Activated CD8-positive, alpha-beta memory T cell treated with anti-CD3 and anti-CD28 coated beads, Interleukin-2, amount 10 ng/mL, durations not matched to agents 7 days and 5 days (primary cell): ENCODE results near the gene ZNF521. TPM values are rescaled to one million over a fixed set of nuclear protein-coding genes. Genes with fewer than 3 reads are reported as not detected.

Experiments used
- ATAC-seq: fragments of 150-1000 bp; cut with Tn5 transposase; one replicate; pipeline ENCODE4 v1.10.0; 2021; ENCODE audit warnings: moderate library complexity
- CTCF ChIA-PET: fragments of 350-600 bp; sonication (Branson Sonifier 250); formaldehyde crosslinking; loops from one replicate; lab custom pipeline; 2021; ENCODE audit warnings: antibody characterized with exemption; lab: Charles Lee
- DNase-seq: peaks from one replicate; pipeline ENCODE4 v3.0.0-alpha.2; 2020
- H3K27ac Mint-ChIP-seq: one replicate; pipeline ENCODE4 v1.8.0; 2021; ENCODE audit warnings: mild to moderate bottlenecking, mixed read lengths
- H3K27me3 Mint-ChIP-seq: one replicate; pipeline ENCODE4 v1.8.0; 2021; ENCODE audit warnings: mixed read lengths
- H3K36me3 Mint-ChIP-seq: one replicate; pipeline ENCODE4 v1.8.0; 2021; ENCODE audit warnings: mild to moderate bottlenecking, mixed read lengths
- H3K4me1 Mint-ChIP-seq: one replicate; pipeline ENCODE4 v1.8.0; 2021; ENCODE audit warnings: mixed read lengths
- H3K4me3 Mint-ChIP-seq: one replicate; pipeline ENCODE4 v1.8.0; 2021; ENCODE audit warnings: mild to moderate bottlenecking, moderate library complexity, mixed read lengths
- H3K9me3 Mint-ChIP-seq: one replicate; pipeline ENCODE4 v1.8.0; 2022; ENCODE audit warnings: low read depth, mixed read lengths
- total RNA-seq, 2 experiments: library from RNA; stranded (reverse); gene quantifications; one replicate each; pipeline ENCODE4 v1.2.3, GENCODE V29; 2021

ZNF521 gene
- total RNA-seq, 2 experiments from 2014 or later = not detected

DNA sequence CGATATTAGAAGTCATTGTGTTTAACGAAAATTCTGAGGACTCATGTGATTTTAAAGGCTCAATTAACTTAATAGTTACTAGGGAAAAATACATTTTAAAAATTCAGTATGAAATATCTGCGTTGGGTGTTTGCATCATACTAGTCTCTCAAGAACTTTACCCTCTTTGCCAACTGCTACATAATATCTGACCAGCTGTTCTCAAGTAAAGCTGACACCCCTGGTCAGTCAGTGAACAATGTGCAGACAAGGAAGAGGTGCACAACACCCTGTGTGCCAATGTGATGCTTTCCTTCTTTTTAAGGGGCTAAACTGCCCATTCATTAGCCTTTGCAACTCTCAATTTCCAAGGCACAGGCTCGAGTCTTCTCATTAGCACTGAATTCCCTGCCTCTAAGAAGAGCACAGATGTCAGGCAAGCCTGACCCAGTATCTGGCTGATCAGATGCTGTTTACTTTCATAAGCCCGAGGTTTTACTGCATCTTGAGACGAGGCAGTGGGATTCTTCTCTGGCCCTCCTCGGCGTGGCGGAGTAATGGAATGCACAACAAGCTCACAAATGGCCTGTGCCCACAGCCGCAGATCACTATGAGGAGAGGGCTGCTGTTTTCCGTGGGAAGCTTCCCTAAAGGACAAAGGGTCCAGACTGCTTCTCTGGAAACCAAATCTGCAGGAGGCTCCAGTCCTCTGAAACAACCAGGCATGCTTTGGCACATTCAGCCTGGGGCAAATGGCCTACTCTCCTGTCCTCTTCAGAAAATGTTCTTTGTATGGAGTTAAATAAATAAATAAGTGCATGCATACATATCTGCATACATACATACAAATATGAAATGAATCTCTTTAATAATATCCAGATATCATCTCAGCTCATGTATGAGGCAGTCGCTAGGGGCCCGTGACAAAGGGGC, 240.3 kb downstream of the ZNF521 start:
- peaks cover 4% of the 10 kb centered on the region for H3K9me3 Mint-ChIP-seq
- DNase-seq = no peak
- no peak for ATAC-seq
- no peak overlapping the region for H3K27ac Mint-ChIP-seq
- H3K4me1 Mint-ChIP-seq = no peaks in the 10 kb centered on the region
- H3K36me3 Mint-ChIP-seq = no peaks in the 10 kb centered on the region
- CTCF ChIA-PET = no interaction called here
- H3K4me3 Mint-ChIP-seq = no peak overlapping the region
- no peaks in the 10 kb centered on the region for H3K27me3 Mint-ChIP-seq

DNA sequence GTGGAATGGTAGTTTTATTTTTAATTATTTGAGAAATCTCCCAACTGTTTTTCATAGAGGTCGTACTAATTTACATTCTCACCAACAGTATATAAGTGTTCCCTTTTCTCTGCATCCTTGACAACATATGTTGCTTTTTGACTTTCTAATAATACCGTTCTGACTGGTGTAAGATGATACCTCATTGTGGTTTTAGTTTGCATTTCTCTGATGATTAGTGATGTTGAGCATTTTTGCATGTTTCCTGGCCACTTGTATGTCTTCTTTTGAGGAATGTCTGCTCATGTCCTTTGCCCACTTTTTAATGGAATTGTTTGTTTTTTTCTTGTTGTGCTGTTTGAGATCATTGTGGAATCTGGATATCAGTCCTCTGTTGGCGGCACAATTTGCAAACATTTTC, 242.5 kb downstream of the ZNF521 start:
- ATAC-seq (no peak), DNase-seq (no peak)
- peaks cover 4% of the 10 kb centered on the region for H3K9me3 Mint-ChIP-seq
- no peak overlapping the region for H3K4me3 Mint-ChIP-seq
- H3K36me3 Mint-ChIP-seq = no peaks in the 10 kb centered on the region
- no peaks in the 10 kb centered on the region for H3K27me3 Mint-ChIP-seq
- no peaks in the 10 kb centered on the region for H3K4me1 Mint-ChIP-seq
- CTCF ChIA-PET = no interaction called here
- H3K27ac Mint-ChIP-seq = no peak overlapping the region

DNA sequence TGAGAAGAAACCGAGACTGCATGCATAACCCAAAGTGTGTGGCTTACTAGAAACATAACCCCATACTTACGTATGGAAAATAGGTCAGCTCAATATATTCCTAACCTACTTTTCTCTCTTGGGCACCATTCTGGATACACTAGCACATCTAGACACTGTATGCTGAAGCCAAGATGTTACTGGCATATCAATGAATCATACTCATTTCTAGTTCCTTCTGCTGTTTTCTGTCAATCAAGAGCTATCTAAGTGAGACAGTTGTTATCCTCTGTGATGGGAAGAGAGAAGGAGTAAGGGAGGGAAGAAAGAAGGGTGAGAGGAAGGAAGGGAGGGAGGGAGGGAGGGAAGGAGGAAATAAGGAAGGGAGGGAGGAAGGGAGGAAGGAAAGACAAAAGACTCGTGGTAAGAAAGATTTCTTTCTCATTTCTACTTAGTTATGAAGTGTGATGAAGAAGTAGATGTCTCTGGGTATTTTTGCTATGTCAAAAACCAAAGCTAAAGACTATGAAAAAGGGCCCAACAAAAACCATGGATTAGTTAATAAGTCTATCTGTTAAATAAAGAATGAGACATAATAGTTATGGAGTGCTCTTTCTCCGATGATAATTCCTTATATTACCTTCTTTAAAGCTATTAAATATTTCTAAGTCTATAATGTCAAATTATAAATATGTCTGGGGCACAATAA, 248.4 kb downstream of the ZNF521 start:
- H3K4me3 Mint-ChIP-seq = no peak overlapping the region
- H3K9me3 Mint-ChIP-seq = no peaks in the 10 kb centered on the region
- H3K27me3 Mint-ChIP-seq = no peaks in the 10 kb centered on the region
- CTCF ChIA-PET = no interaction called here
- ATAC-seq = no peak
- no peaks in the 10 kb centered on the region for H3K36me3 Mint-ChIP-seq
- no peak for DNase-seq
- no peaks in the 10 kb centered on the region for H3K4me1 Mint-ChIP-seq
- no peak overlapping the region for H3K27ac Mint-ChIP-seq

- H3K27me3 Mint-ChIP-seq = no peaks in the 10 kb centered on the region
- H3K4me3 Mint-ChIP-seq = no peak overlapping the region
These were observed 249.3 kb downstream of the ZNF521 start for GRCh38 chr18:25102662-25103061.

GRCh38 chr18:25100418-25100817, 251.5 kb downstream of the ZNF521 start:
- Mint-ChIP-seq H3K4me3 (no peak overlapping the region), H3K9me3 (no peaks in the 10 kb centered on the region), H3K27ac (no peak overlapping the region), H3K27me3 (no peaks in the 10 kb centered on the region), H3K4me1 (no peaks in the 10 kb centered on the region), H3K36me3 (no peaks in the 10 kb centered on the region)
- ATAC-seq (no peak), DNase-seq (no peak)
- CTCF ChIA-PET = no interaction called here

More at GRCh38 chr18:25102662-25103061, 249.3 kb downstream of the ZNF521 start:
- CTCF ChIA-PET = no interaction called here
- ATAC-seq (no peak), DNase-seq (no peak)
- Mint-ChIP-seq H3K27ac (no peak overlapping the region), H3K9me3 (no peaks in the 10 kb centered on the region), H3K4me1 (no peaks in the 10 kb centered on the region), H3K36me3 (no peaks in the 10 kb centered on the region)

GRCh38 chr18:25099895-25100294, 252.1 kb downstream of the ZNF521 start:
- H3K27ac Mint-ChIP-seq = no peak overlapping the region
- no peaks in the 10 kb centered on the region for H3K9me3 Mint-ChIP-seq
- H3K36me3 Mint-ChIP-seq = no peaks in the 10 kb centered on the region
- CTCF ChIA-PET = no interaction called here
- H3K4me3 Mint-ChIP-seq = no peak overlapping the region
- H3K27me3 Mint-ChIP-seq = no peaks in the 10 kb centered on the region
- ATAC-seq = no peak
- no peaks in the 10 kb centered on the region for H3K4me1 Mint-ChIP-seq
- no peak for DNase-seq

- ATAC-seq (no peak), DNase-seq (no peak)
- no peaks in the 10 kb centered on the region for H3K9me3 Mint-ChIP-seq
- CTCF ChIA-PET = no interaction called here
- H3K4me3 Mint-ChIP-seq = no peak overlapping the region
- H3K4me1 Mint-ChIP-seq = no peaks in the 10 kb centered on the region
- H3K27me3 Mint-ChIP-seq = no peaks in the 10 kb centered on the region
- no peak overlapping the region for H3K27ac Mint-ChIP-seq
- H3K36me3 Mint-ChIP-seq = no peaks in the 10 kb centered on the region
These were observed 254.4 kb downstream of the ZNF521 start for GRCh38 chr18:25097569-25098056.

- Mint-ChIP-seq H3K27me3 (no peaks in the 10 kb centered on the region), H3K4me1 (no peaks in the 10 kb centered on the region), H3K27ac (no peak overlapping the region), H3K9me3 (no peaks in the 10 kb centered on the region), H3K4me3 (no peak overlapping the region), H3K36me3 (no peaks in the 10 kb centered on the region)
- DNase-seq (no peak), ATAC-seq (no peak)
- CTCF ChIA-PET = no interaction called here
These were observed 254.9 kb downstream of the ZNF521 start for GRCh38 chr18:25097057-25097456.

DNA sequence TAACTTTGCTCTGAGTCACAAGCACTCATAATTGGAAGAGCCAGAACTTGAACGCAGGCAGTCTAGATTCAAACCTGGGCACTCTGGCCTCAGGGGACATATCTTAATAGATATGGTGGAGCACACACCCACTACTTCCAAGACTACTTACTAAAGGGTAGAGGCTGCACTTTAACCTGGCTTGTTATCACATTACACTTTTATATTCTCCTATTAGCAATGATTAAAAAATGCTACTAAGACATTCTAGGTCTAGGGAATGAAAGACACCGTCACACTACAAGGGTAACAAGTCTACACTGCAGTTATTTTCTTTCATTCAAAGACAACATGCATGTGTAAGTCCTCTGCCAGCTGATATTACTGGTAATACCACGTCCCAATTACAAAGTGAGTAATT, 258.8 kb downstream of the ZNF521 start:
- DNase-seq (no peak), ATAC-seq (no peak)
- Mint-ChIP-seq H3K9me3 (no peaks in the 10 kb centered on the region), H3K4me3 (no peak overlapping the region), H3K27ac (no peak overlapping the region), H3K4me1 (no peaks in the 10 kb centered on the region), H3K27me3 (no peaks in the 10 kb centered on the region), H3K36me3 (no peaks in the 10 kb centered on the region)
- CTCF ChIA-PET = no interaction called here

DNA sequence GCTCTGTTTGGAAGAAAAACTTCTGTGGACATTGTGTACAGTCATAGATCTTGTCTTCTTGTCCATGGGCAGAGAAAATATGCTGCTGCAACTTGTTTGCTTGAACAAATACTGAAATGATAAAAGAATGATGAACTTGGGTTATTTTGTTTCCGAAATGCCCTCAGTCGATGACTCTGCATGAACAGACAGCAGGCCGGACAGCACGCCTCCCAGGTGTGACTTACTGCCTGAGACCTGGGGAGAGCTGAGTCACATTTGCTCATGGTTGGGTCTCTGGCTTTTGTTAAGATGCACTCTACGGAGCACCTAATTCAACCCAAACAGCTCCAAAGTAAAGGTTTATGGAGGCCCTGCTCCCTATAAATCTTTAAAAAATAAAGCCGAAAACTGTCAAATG, 262.5 kb downstream of the ZNF521 start:
- Mint-ChIP-seq H3K4me3 (no peak overlapping the region), H3K36me3 (no peaks in the 10 kb centered on the region), H3K27me3 (no peaks in the 10 kb centered on the region), H3K9me3 (no peaks in the 10 kb centered on the region), H3K27ac (no peak overlapping the region), H3K4me1 (no peaks in the 10 kb centered on the region)
- DNase-seq (no peak), ATAC-seq (no peak)
- CTCF ChIA-PET = no interaction called here

GRCh38 chr18:25086876-25087275, 265.1 kb downstream of the ZNF521 start:
- DNase-seq = no peak
- Mint-ChIP-seq H3K4me3 (no peak overlapping the region), H3K27ac (no peak overlapping the region), H3K9me3 (no peaks in the 10 kb centered on the region), H3K4me1 (no peaks in the 10 kb centered on the region), H3K36me3 (no peaks in the 10 kb centered on the region), H3K27me3 (no peaks in the 10 kb centered on the region)
- ATAC-seq = no peak
- CTCF ChIA-PET = no interaction called here

- DNase-seq (no peak), ATAC-seq (no peak)
- CTCF ChIA-PET = no interaction called here
- peaks cover 2% of the 10 kb centered on the region for H3K9me3 Mint-ChIP-seq
- H3K27me3 Mint-ChIP-seq = no peaks in the 10 kb centered on the region
- H3K27ac Mint-ChIP-seq = no peak overlapping the region
- H3K4me3 Mint-ChIP-seq = no peak overlapping the region
- no peaks in the 10 kb centered on the region for H3K36me3 Mint-ChIP-seq
- no peaks in the 10 kb centered on the region for H3K4me1 Mint-ChIP-seq
These were observed 271.0 kb downstream of the ZNF521 start for GRCh38 chr18:25081001-25081400.

DNA sequence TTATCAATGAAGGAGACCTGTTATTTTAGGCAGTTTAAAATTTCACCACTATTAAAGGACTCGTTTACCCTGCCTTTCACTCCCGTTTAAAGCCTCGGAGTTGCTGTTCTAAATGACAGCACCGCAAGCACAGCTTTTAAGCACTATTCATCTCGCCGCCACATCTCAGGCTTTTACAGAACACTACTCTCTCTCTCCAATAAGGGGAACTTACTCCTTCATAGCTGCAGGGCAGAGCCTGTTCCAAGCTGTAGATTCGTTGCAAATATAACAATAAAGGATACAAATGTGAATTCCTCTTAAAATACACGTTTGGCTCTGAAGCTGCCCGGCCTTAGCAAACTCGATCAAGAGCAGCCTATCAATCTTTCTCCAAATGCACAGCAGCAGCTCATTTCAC, 271.8 kb downstream of the ZNF521 start:
- no peak for DNase-seq
- no peak overlapping the region for H3K27ac Mint-ChIP-seq
- CTCF ChIA-PET = no interaction called here
- no peaks in the 10 kb centered on the region for H3K27me3 Mint-ChIP-seq
- ATAC-seq = no peak
- H3K36me3 Mint-ChIP-seq = no peaks in the 10 kb centered on the region
- H3K4me1 Mint-ChIP-seq = no peaks in the 10 kb centered on the region
- H3K9me3 Mint-ChIP-seq = peaks cover 2% of the 10 kb centered on the region
- no peak overlapping the region for H3K4me3 Mint-ChIP-seq
